GM21447 (cell line): ENCODE results near the gene TIMM10.
"Not testable (repeated sequence)": the region's sequence is repeated elsewhere in the genome, so short reads cannot be mapped to it uniquely, and the experiment has no call there.

Experiments
- ATAC-seq: cut with Tn5 transposase; IDR thresholded peaks from one replicate; pipeline ENCODE4 v1.9.1; 2021; ENCODE audit not compliant: unreplicated experiment

The TIMM10 gene

DNA sequence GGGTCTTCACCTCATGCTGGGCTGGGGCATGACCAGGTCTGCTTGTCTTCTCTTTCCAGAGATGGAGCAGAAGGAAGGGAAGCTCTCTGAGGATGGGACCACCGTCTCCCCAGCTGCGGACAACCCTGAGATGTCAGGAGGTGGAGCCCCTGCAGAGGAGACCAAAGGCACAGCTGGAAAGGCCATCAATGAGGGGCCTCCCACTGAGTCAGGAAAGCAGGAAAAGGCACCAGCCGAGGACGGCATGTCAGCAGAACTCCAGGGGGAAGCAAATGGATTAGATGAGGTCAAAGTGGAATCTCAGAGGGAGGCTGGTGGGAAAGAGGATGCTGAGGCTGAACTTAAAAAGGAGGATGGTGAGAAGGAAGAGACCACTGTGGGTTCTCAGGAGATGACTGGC is 12.0 kb upstream of the TIMM10 start:
- no peak for ATAC-seq

DNA sequence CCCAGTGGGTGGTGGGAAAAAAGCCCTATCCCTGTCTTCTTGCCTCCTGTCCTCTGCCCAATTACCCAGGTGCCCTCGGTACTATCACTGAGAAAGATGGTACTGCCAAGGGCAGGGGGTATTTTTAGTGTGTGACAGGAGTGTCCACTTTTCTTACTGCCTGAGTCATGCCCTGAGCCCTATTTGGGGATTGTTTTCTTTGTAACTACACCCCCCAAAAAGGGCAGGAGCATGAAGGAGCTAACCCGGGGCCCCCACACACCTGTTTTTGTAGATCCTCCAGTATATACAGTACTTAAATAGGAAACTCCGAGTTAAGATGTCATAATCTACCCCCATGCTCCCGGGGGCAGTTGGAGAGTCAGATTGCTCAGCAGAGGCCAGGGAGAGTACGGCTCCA is 10.6 kb upstream of the TIMM10 start:
- ATAC-seq = no peak

GRCh38 chr11:57539342-57539741 is 8.8 kb upstream of the TIMM10 start:
- no peak for ATAC-seq

GRCh38 chr11:57536947-57537619 is 6.5 kb upstream of the TIMM10 start, which contains the start of gene SMTNL1:
Gene SMTNL1, plus strand, starts transcription at chr11:57537595. Its CDS starts 5,048 bp downstream, at chr11:57542643.
- no peak for ATAC-seq

DNA sequence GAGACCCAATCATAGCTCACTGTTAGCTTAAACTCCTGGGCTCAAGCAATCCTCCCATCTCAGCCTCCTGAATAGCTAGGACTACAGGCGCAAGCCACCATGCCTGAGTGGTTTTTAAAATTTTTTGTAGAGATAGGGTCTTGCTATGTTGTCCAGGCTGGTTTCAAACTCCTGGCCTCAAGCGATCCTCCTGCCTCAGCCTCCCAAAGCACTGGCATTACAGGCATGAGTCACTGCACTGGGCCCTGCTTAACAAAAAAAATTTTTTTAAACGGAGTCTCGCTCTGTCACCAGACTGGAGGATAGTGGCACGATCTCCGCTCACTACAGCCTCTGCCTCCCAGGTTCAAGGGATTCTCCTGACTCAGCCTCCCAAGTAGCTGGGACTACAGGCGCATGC is 3.9 kb upstream of the TIMM10 start:
- ATAC-seq = not testable (repeated sequence)

- no peak for ATAC-seq
These were observed 349 bp downstream of the TIMM10 start for GRCh38 chr11:57530215-57530595.

GRCh38 chr11:57529012-57529411 is 1.5 kb downstream of the TIMM10 start:
- ATAC-seq = no peak

GRCh38 chr11:57527056-57527631 is 3.4 kb downstream of the TIMM10 start:
- ATAC-seq = no peak

- ATAC-seq = no peak
These were observed 7.1 kb downstream of the TIMM10 start for GRCh38 chr11:57523419-57523818.

- ATAC-seq = no peak
These were observed 9.4 kb downstream of the TIMM10 start for GRCh38 chr11:57521116-57521515.

DNA sequence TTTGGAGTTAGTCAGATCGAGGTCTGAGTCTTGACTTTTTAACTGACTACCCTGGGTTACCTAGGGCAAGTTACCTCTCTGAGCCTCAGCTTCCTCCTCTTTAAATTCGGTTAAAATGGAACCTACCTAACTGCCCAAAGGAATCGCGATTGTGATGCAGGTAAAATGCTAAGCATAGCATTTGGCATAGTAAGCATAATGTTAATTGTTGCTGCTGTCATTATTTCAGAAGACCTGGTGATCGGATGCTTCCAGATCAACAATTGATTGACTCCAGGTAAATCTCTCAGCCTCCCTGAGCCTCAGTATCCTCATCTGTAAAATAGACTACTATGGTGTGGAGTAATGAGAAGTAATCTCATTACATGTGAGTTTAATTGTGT is 14.5 kb downstream of the TIMM10 start:
- ATAC-seq = no peak

DNA sequence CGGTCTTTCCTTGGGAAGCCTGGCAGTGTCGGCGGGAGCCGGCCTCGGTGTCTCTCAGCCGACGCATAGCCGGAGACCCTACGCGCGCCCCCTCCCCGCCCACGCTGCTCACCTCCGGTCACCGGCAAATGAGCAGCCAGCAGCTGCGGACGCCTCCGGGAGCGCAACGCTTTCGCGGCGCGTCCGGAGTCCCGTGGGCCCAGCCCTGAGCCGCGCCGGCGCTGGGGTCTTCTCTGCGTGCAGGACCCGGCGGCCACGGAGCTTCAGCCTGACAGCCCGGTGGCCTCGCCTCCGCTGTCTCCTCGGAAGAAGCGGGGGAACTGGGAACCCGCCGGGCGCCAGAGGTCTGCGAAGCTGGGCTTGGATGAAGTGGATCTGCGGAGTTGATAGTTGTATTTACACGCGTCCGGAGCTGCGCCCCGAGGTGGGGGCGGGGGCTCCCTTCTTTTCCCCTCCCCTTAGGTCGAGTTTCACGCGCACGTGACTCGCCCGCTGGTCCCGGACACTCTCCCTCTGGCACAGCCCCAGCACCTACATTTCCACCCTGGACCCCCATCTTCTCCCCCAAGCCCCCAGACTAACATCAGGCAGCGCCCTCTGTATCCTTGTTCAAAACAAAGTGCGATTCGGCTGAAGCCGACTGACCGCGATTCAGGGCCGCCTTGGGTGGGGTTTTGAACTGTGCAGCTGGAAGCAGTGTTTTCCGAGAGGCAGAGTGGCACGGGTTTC is 15.1 kb downstream of the TIMM10 start, which contains the start of gene SLC43A1:
Gene SLC43A1, minus strand, starts transcription at position 371 of the 729 bp plus-strand sequence. CDS start 1,591 bp downstream, outside the sequence.
- ATAC-seq = peak; percentile 43

- peak; percentile 46 for ATAC-seq
These were observed 15.8 kb downstream of the TIMM10 start for GRCh38 chr11:57514538-57515331.

DNA sequence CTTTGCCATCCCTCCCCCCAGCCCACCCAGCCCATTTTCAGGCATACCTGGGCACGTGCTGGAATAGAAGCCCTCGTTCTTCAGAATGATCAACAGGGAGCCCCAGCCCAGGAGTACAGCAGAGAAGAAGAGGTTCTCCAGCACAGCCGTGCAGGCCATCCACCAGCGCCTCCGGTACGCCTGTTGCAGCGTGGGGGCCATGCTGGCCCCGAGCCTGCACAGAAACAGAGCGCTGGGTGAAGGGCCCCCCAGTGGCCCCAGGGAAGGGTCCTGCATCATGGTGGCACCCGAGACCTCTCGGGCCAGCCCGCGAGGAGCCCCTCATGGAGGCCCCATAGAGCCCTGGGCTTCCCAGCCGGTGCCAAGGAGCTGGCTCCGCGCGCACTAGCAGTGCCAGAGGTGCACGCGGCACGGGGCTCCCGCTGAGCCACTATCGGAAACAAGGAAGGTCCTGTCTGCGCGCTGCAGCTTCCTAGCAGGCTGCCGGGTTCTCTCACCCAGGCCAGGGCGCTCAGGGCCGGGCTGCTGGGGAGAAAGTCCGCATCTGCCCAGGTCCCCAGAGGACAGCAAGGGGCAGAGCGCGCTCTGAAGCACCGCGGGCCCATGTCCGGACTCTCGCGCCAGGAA is 16.5 kb downstream of the TIMM10 start:
- ATAC-seq = peak; percentile 35

DNA sequence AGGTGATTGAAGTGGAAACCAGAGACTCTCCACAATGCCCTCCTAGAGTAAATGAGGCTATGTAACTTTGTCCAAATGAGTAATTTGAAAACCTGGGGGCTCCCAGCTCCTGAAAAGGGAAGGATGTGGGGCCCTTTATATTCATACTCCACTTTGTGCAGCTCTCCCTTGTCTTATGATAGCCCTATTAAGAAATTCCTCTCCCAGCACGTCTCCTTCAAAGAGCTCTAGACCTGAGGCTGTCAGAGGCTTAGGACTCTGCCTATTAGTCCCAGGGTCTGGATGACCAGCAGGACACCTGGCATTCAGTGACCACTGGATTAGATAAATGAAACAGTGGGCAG is 17.1 kb downstream of the TIMM10 start:
- ATAC-seq = no peak

DNA sequence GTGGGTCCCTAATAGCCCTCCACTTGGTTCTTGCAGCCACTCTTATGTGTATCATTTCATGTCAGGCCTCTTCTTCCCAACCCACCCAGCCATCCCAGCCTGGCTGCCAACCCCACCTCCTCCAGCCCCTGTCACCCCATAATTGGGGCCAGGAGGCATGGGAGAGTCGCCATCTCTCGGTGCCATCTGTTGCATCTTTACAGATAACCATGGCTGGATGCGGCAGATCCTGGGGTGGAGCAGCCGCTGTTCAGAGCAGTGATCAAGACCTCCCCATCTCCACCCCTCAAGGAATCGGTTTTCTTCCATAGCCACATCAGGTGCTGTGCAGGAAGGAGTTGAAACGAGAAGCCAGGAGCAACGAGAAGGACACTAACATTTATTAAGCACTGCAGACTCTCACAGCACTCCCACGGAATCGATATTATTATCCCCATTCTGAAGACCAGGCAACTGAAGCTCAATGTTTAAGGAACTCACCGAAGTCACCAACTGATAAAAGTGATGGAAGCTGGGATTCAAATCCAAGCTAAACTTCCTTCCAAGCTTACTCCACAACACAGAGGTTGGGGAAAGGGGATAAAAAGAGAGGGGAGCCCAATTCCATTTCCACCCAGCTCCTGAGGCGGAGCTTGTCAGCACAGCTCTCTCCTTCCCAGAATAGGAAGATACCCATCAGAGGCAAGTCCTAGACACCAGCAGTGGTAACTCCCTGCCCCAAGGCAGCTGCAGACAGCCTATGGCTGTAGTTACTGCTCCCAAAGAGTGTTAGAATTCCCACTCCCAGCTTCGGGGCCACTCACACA is 17.7 kb downstream of the TIMM10 start:
- no peak for ATAC-seq

DNA sequence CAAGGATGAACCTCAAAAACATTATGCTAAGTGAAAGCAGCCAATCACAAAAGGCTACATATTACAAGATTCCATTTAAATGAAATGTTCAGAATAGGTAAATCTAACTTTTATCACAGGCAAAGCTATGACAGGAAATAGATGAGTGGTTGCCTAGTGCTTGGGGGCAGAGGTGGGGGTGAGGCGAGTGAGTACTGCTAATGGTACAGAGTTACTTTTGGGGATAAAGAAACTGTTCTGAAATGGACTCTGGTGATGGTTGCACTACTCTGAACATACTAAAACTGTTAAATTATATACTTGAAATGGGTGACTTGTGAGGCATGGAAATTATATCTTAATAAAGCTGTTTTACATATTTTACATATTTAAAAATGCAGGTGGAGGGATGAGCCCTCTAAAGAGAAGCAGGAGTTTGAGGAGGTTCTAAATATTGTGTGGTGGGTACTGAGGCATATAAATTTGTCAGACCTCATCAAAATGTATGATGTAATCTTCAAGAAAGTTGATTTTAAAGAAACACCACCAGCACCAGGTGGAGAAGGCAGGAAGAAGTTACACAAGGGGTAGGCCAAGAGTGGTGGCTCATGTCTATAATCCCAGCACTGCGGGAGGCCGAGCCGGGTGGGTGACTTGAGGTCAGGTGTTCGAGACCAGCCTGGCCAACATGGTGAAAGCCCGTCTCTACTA is 18.7 kb downstream of the TIMM10 start:
- ATAC-seq = no peak

DNA sequence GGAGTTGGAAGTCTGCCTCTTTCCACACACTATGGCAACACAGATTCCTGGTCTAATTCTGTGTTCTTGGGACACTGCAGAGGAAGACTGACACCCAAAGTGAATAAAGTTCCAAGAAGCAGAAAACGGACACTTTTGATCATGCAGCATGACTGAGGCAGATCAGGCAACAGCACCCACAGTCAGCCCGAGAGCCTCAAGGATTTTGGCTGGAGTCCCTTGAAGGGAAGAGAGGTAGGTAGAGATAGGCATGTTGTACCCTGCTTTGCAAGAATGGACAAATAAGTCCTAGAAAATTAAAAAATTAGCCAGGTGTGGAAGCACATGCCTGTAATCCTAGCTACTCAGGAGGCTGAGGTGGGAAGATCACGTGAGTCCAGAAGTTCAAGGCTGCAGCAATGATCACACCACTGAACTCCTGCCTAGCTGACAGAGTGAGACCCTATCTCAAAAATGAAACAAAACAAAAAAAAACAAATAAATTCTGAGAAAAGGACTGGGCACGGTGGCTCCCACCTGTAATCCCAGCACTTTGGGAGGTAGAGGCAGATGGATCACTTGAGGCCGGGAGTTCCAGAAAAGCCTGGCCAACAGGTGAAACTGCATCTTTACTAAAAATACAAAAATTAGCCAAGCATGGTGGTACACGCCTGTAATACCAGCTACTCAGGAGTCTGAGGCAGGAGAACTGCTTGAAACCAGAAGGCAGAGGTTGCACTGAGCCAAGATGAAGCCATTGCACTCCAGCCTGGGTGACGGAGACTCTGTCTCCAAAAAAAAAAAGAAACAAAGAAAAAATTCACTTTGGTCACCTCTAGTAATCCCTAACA is 22.0 kb downstream of the TIMM10 start:
- no peak for ATAC-seq

DNA sequence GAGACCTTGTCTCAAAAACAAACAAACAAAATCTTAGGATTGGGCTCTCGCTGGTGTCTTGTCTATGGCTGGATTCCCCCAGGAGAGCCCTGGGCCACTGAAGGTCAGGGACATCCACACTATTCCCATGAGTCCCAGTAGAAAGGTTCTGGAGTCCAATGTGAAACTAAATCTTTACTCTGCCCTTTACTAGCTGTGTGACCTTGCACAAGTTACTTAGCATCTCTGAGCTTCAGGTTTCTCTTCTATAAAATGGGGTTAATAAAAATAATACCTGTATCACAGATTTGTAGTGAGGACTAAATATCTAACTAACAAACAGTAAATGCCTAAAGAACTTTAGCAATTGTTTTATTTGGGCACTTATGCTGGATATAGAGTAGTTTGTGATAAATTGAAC is 24.0 kb downstream of the TIMM10 start:
- no peak for ATAC-seq
